Large intestine (tissue), 3 donors: ENCODE measurements around the gene MRPS9. TPM values are rescaled to one million over a fixed set of nuclear protein-coding genes. Genes with fewer than 3 reads are reported as not detected.
A peak's percentile ranks its signal among the peaks of the same experiment; 100 is the strongest.

ENCODE experiments used
- DNase-seq, 2 donors: peaks; one replicate each; pipeline versions ENCODE4 v3.0.0 to v3.0.0-alpha.2; 2013
- H3K27ac ChIP-seq: one replicate; pipeline ENCODE4 v1.5.1; 2013; ENCODE audit warnings: low read length
- H3K27me3 ChIP-seq: 2 replicates; pipeline ENCODE4 v1.6.1; 2013; ENCODE audit warnings: low read length; ENCODE audit not compliant: control insufficient read depth, insufficient read depth
- H3K36me3 ChIP-seq: 2 replicates; pipeline ENCODE4 v1.6.1; 2013; ENCODE audit warnings: low read length; ENCODE audit not compliant: control insufficient read depth, insufficient read depth
- H3K4me1 ChIP-seq: one replicate; pipeline ENCODE4 v1.6.1; 2013; ENCODE audit warnings: low read length; ENCODE audit not compliant: control insufficient read depth, insufficient read depth
- H3K4me3 ChIP-seq: one replicate; pipeline ENCODE4 v1.5.1; 2013; ENCODE audit warnings: low read length
- H3K9me3 ChIP-seq: one replicate; pipeline ENCODE4 v1.6.1; 2013; ENCODE audit warnings: mild to moderate bottlenecking, low read depth, low read length, moderate library complexity; ENCODE audit not compliant: control insufficient read depth
- WGBS: methylation state at CpG from one replicate; pipeline ENCODE4 v1.1.5; 2013; ENCODE audit warnings: low lambda C conversion rate; ENCODE audit not compliant: insufficient coverage; 5-methylcytosine and 5-hydroxymethylcytosine counted together
- polyA plus RNA-seq: library from polyadenylated mRNA; unstranded; fragments of 120-200 nt; gene quantifications from one replicate; pipeline ENCODE4 v1.2.1, GENCODE V29; 2013

MRPS9 gene
- polyA plus RNA-seq, 1 donor = 32.8 TPM

DNA sequence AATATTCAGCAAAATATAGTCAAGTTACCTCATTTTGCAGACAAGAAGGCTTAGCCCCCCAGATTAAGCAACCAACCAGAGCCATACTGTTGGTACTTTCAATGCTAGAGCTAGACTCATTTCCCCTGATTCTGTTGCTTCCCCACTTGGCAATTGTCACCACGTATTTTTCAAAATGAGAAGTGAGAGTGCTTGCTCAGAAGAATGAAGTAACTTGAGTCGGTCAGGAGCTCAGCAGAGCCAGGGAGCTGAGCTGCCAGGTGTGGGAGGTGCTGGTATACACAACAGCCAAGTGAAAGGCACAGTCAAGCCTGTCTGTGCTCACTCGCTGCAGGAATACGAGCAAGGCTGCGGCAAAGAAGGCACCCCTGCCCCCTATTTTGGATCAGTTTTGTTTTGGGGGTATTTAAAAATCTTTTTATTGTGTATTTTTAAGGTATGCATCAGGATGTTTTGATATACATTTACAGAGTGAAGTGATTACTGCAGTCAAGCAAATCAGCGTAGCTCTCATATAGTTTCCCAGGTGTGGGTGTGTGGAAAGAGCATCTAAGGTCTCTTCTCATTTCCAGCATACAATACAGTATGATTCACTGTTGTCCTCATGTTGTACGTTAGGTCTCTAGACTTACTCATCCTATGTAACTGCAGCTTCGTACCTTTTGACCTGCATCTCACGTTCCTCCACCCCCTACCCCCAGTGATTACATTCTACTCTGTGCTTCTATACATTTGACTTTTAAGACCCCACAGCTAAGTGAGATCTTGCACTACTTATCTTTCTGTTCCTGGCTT lies 62.4 kb downstream of the MRPS9 start:
- no peak for DNase-seq
- peaks cover 40% of the 10 kb centered on the region for H3K36me3 ChIP-seq
- no peaks in the 10 kb centered on the region for H3K4me1 ChIP-seq
- H3K27me3 ChIP-seq = no peaks in the 10 kb centered on the region
- WGBS = 100% methylated on average over 2 of the region's 9 CpGs
- H3K9me3 ChIP-seq = no peaks in the 10 kb centered on the region
- H3K27ac ChIP-seq = no peak overlapping the region
- no peak overlapping the region for H3K4me3 ChIP-seq

GRCh38 chr2:105102001-105102400 lies 64.1 kb downstream of the MRPS9 start:
- H3K9me3 ChIP-seq = no peaks in the 10 kb centered on the region
- H3K4me3 ChIP-seq = no peak overlapping the region
- 92% methylated on average over 2 of the region's 12 CpGs for WGBS
- H3K27ac ChIP-seq = no peak overlapping the region
- no peaks in the 10 kb centered on the region for H3K27me3 ChIP-seq
- H3K4me1 ChIP-seq = no peaks in the 10 kb centered on the region
- peaks cover 35% of the 10 kb centered on the region for H3K36me3 ChIP-seq
- DNase-seq = no peak

- no CpG with 5 or more reads among the region's 13 CpGs for WGBS
- peaks cover 26% of the 10 kb centered on the region for H3K36me3 ChIP-seq
These were observed 65.1 kb downstream of the MRPS9 start for GRCh38 chr2:105102963-105103421.

GRCh38 chr2:105103481-105103880 lies 65.6 kb downstream of the MRPS9 start:
- no peak for DNase-seq
- no peaks in the 10 kb centered on the region for H3K4me1 ChIP-seq
- H3K27me3 ChIP-seq = no peaks in the 10 kb centered on the region
- WGBS = 73% methylated on average over 2 of the region's 6 CpGs
- H3K4me3 ChIP-seq = no peak overlapping the region
- no peaks in the 10 kb centered on the region for H3K9me3 ChIP-seq
- no peak overlapping the region for H3K27ac ChIP-seq
- peaks cover 24% of the 10 kb centered on the region for H3K36me3 ChIP-seq

More at GRCh38 chr2:105102963-105103421, 65.1 kb downstream of the MRPS9 start:
- Histone ChIP-seq H3K27me3 (no peaks in the 10 kb centered on the region), H3K4me3 (no peak overlapping the region), H3K4me1 (no peaks in the 10 kb centered on the region), H3K9me3 (no peaks in the 10 kb centered on the region), H3K27ac (no peak overlapping the region)
- DNase-seq = no peak

DNA sequence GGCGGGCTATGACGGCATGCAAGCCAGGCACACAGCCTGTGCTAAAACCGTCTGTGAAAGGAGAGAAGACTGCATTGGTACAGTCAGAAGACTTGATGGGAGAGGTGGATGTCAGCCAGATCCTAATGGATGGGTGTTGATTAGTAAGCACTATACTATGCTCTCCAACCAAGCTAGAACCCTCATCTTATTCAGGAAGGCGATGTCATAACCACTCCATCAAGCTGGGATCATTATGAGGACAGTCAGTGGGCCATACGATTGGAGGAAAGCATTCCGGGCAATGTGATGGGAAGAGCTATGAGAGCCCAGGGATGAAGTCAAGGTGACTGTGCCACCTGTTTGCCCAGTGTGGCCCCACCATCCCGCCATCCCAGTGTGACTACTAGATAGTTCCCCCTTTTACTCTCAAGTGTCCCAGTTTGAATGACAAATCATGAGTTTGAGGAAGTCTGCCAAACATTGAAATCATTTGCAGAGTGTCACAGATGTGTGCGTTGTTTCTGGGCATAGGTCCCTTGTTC lies 66.4 kb downstream of the MRPS9 start:
- Histone ChIP-seq H3K9me3 (no peaks in the 10 kb centered on the region), H3K4me1 (no peaks in the 10 kb centered on the region), H3K36me3 (peaks cover 19% of the 10 kb centered on the region), H3K27ac (no peak overlapping the region), H3K4me3 (no peak overlapping the region), H3K27me3 (no peaks in the 10 kb centered on the region)
- DNase-seq = no peak
- no CpG with 5 or more reads among the region's 8 CpGs for WGBS

- no peaks in the 10 kb centered on the region for H3K4me1 ChIP-seq
- no peak overlapping the region for H3K27ac ChIP-seq
- no peaks in the 10 kb centered on the region for H3K36me3 ChIP-seq
- WGBS = no CpG with 5 or more reads among the region's 5 CpGs
- no peaks in the 10 kb centered on the region for H3K27me3 ChIP-seq
- DNase-seq = no peak
- H3K4me3 ChIP-seq = no peak overlapping the region
- no peaks in the 10 kb centered on the region for H3K9me3 ChIP-seq
These were observed 72.5 kb downstream of the MRPS9 start for GRCh38 chr2:105110295-105110829.

GRCh38 chr2:105111365-105112150 lies 73.7 kb downstream of the MRPS9 start:
- no peak overlapping the region for H3K27ac ChIP-seq
- WGBS = 80% methylated on average over 1 of the region's 15 CpGs
- no peak overlapping the region for H3K4me3 ChIP-seq
- H3K4me1 ChIP-seq = no peaks in the 10 kb centered on the region
- H3K27me3 ChIP-seq = no peaks in the 10 kb centered on the region
- H3K36me3 ChIP-seq = no peaks in the 10 kb centered on the region
- no peaks in the 10 kb centered on the region for H3K9me3 ChIP-seq
- no peak for DNase-seq

DNA sequence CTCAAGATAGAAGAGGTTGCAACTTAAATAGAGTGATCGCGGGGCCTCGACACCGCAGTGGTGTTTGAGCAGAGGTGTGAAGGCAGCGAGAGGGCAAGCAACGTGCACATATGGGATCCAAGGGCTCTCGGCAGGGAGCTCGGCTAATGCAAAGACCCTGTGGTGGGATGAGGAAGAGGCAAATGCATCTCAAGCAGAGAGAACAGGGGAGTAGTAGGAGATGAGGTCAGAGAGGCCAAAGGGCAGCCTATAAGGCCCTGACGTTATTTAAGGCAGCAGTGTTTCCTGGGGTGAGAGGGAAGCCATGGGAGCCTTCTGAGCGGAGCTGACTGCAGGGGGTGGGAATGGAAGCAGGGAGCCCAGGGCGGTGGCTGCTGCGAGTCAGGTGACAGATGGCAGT lies 74.5 kb downstream of the MRPS9 start:
- H3K27me3 ChIP-seq = no peaks in the 10 kb centered on the region
- WGBS = 100% methylated on average over 3 of the region's 12 CpGs
- H3K36me3 ChIP-seq = no peaks in the 10 kb centered on the region
- no peak overlapping the region for H3K4me3 ChIP-seq
- no peaks in the 10 kb centered on the region for H3K9me3 ChIP-seq
- no peak overlapping the region for H3K27ac ChIP-seq
- H3K4me1 ChIP-seq = no peaks in the 10 kb centered on the region
- DNase-seq = no peak

DNA sequence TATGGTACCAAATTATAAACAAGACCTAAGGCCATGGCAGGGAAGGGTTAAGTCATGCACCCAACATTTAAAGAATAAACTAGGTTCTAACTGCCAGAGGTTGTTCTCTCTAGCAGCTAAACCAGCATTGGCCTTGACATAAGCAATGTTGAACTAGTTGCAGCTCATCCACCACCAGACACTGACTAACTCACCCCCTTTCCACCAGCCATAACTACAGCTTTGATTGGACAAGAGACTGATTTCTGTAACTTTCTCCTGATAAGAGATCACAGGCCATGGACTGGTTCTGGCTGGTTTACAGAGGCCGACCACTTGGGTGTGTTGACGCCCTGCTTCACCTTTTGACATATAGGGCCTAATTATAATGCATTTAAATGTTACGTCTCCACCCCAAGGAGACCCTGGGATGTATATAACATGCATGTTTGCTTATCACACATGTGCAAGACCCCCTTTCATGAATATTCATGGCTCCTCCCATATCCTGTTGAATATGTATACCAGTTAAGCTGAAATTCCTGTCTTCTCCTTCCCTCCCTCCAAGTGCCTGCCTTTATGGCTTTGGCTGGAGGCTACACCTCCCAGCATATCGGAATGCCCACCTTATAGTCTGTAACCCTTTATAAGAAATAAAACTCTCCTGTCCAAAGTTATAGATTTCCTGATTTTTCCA lies 75.9 kb downstream of the MRPS9 start:
- no peaks in the 10 kb centered on the region for H3K27me3 ChIP-seq
- H3K9me3 ChIP-seq = no peaks in the 10 kb centered on the region
- H3K4me1 ChIP-seq = no peaks in the 10 kb centered on the region
- H3K27ac ChIP-seq = no peak overlapping the region
- no peak for DNase-seq
- no peak overlapping the region for H3K4me3 ChIP-seq
- whole genome bisulfite sequencing = no CpG with 5 or more reads among the region's 4 CpGs
- H3K36me3 ChIP-seq = no peaks in the 10 kb centered on the region

DNA sequence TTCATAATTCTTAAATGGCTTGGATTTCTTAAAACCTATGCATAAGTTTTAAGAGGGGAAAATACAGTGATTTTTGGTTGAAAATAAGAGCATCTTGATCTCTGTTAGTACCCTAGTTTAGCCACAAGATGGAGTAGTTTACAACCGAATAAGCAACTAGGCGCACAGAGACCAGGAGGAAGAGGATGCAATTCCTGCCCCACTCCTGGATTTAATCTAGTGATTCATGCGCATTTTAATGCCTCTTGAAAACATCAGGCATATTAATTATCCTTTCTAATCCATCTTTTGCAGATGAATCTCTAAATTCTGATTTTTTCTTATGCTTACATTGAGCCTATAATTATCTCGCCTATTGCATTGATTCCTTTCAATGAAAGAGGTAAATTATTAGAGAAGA lies 76.7 kb downstream of the MRPS9 start:
- 50% methylated on average over 2 of the region's 4 CpGs for WGBS

More for the DNA sequence above, 76.7 kb downstream of the MRPS9 start:
- DNase-seq = peak in 1 of 2 donors; percentile 16
- H3K4me3 ChIP-seq = no peak overlapping the region
- H3K4me1 ChIP-seq = no peaks in the 10 kb centered on the region
- no peaks in the 10 kb centered on the region for H3K36me3 ChIP-seq
- H3K27me3 ChIP-seq = no peaks in the 10 kb centered on the region
- no peak overlapping the region for H3K27ac ChIP-seq
- H3K9me3 ChIP-seq = peaks cover 3% of the 10 kb centered on the region
